Endothelial cell of umbilical vein (primary cell): ENCODE data around the gene SEZ6L2.

ENCODE experiments used
- CTCF ChIP-seq, 2 donors: IDR thresholded peaks; 1 replicate in 1 of 2; 2 replicates in 1 of 2; pipeline ENCODE4 v1.5.1; 2011; ENCODE audit warnings: low read length in 2 of 2, mild to moderate bottlenecking in 2 of 2, moderate library complexity in 2 of 2, control low read depth in 1 of 2, inconsistent platforms in 1 of 2, low read depth in 1 of 2; ENCODE audit not compliant: insufficient read depth in 1 of 2; ENCODE audit errors: extremely low read depth in 1 of 2
- EZH2 ChIP-seq: IDR thresholded peaks from 2 replicates; pipeline ENCODE4 v1.6.1; 2012; ENCODE audit warnings: borderline replicate concordance, low read depth, mild to moderate bottlenecking, moderate library complexity, low read length, inconsistent platforms; ENCODE audit not compliant: severe bottlenecking
- JUN ChIP-seq: IDR thresholded peaks from 2 replicates; pipeline ENCODE4 v1.6.1; 2011; ENCODE audit warnings: borderline replicate concordance, low read depth; ENCODE audit not compliant: insufficient read length, insufficient read depth
- POLR2AphosphoS5 ChIP-seq: IDR thresholded peaks from 2 replicates; pipeline ENCODE4 v1.6.1; 2012; ENCODE audit warnings: low read depth, mild to moderate bottlenecking, control low read depth, low read length, moderate library complexity; ENCODE audit not compliant: insufficient read depth

GRCh38 chr16:29877266-29877961 lies 21.9 kb downstream of the SEZ6L2 start:
- no peak for TF ChIP-seq CTCF (IDR thresholded peaks at IDR 0.05; ENCODE audit: extremely low read depth in 1 of 2, insufficient read depth in 1 of 2, low read depth in 1 of 2, low read length in 2 of 2)
- TF ChIP-seq POLR2AphosphoS5 = no peak
- no peak for TF ChIP-seq EZH2
- TF ChIP-seq JUN = no peak
